LNCaP clone FGC (cell line): ENCODE measurements around the gene SLC35B2.
A peak's percentile ranks its signal among the peaks of the same experiment; 100 is the strongest.

Source experiments
- DNase-seq: peaks from one replicate; pipeline ENCODE4 v3.0.0-alpha.2; 2011; ENCODE audit warnings: low read depth
- H3K4me3 ChIP-seq: 2 replicates; pipeline ENCODE4 v1.5.1; 2011; ENCODE audit warnings: mild to moderate bottlenecking, low read depth, low read length, control low read depth
- CTCF ChIP-seq: IDR thresholded peaks from 2 replicates; pipeline ENCODE4 v1.5.1; 2012; ENCODE audit warnings: mild to moderate bottlenecking; ENCODE audit not compliant: control insufficient read depth, insufficient read depth; ENCODE audit errors: extremely low read depth

The SLC35B2 gene

DNA sequence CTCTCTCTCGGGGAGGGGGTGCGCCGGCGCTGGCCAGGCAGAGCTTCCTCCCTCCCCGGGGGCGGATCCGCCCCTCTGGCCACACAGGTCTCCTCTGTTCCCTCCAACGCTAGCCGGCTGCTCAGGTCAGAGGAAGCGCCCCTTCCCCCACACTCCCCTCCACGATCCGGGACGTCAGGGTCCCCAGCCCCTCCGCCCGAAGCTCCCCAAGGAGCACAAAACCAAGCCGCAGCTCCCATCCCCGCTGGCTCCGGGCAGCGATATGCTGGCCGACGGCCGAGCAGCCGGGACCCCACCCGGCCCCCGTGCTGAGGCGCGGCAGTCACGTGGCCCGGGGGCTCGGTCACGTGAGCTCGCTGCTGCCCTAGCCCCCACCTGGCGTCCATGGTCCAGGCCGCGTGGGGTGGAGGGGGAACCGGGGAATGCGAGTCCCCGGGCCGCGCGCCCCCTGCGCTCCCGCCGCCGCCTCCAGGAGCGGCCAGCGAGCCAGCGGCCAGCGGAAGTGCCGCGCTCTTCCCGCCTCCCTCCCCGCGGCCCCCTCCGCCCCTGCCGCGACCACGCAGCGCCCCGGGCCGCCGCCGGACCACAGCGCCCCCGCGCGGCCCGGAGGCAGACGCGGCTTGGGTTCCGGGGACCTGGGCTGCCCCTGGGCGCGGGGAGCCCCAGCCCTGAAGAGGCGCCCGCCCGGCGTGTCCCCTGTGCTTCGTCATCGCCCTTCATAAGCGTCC lies at the start of gene SLC35B2:
Gene SLC35B2, minus strand, starts transcription at position 504 of the 728 bp plus-strand sequence. Its CDS starts 118 bp downstream, at position 386.
- TF ChIP-seq CTCF, result peak; percentile 79
- DNase-seq, result no peak
- H3K4me3 ChIP-seq, result peak within 1 kb of the TSS; percentile 83

- H3K4me3 ChIP-seq, result no peak overlapping the region
- no peak for TF ChIP-seq CTCF
- DNase-seq, result no peak
Observed at GRCh38 chr6:44306710-44307109, 49.4 kb upstream of the SLC35B2 start.

- DNase-seq, result no peak
- no peak overlapping the region for H3K4me3 ChIP-seq
- TF ChIP-seq CTCF, result no peak
Observed at GRCh38 chr6:44305200-44305725, 47.9 kb upstream of the SLC35B2 start.

DNA sequence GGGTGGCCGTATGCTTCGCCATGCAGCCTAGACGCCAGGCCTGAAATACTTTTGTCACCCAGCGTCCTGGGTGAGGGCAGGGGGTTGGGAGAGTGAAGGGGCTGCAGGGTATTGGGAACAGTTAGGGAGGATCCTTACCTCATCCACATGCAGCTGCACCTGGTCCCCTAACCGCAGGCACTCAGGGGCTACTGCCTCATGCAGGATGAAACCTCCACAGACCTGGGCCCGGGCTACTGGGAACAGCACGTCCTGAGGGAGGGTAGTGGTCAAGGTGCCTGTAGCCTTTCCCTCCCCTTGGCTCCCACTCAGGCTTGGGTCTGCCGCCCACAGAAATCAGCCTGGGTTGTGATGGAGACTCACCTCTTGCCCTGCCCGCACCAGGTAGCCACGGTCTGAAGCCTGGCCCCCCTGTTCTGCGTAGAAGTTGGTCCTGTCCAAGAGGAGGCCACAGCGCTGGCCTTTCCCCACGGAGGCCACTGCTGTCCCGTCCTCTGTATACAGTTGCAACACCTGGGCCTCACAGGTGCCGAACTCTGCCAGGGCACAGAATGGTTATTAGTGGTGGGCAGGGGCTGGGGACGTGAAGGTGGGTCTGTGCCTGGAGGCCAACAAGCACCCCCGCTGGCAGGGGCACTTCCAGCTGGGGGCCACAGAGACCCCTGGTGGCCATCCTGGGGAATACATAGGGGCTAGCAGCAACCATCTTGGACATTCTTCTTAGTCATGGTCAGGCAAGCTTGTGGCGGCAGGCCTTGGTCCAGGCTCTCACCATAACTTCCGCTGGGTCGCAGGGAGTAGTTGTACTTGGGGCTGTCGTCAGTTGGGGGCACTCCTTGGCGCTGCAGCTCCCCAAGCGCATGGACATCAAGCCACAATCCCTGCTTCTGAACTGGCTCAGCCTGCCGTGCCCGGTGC lies 47.2 kb upstream of the SLC35B2 start:
- no peak overlapping the region for H3K4me3 ChIP-seq
- peak; percentile 52 for TF ChIP-seq CTCF
- no peak for DNase-seq

GRCh38 chr6:44303842-44304241 lies 46.5 kb upstream of the SLC35B2 start:
- TF ChIP-seq CTCF, result no peak
- no peak overlapping the region for H3K4me3 ChIP-seq
- no peak for DNase-seq

GRCh38 chr6:44302856-44303255 lies 45.5 kb upstream of the SLC35B2 start:
- H3K4me3 ChIP-seq, result no peak overlapping the region
- DNase-seq, result no peak
- no peak for TF ChIP-seq CTCF
